Stimulated activated CD4-positive, alpha-beta T cell treated with anti-CD3 and anti-CD28 coated beads, Interleukin-12 subunit alpha, Interleukin-12 subunit beta, amount 100 ng/mL, for 48 hours (primary cell): ENCODE results near the gene TAF4B.
"Not testable (repeated sequence)": the region's sequence is repeated elsewhere in the genome, so short reads cannot be mapped to it uniquely, and the experiment has no call there.

ENCODE experiments used
- DNase-seq, 3 donors: peaks; one replicate each; pipeline ENCODE4 v3.0.0-alpha.2; 2020; ENCODE audit warnings: low read depth in 2 of 3, low spot score in 1 of 3

Gene TAF4B

GRCh38 chr18:26233208-26233607, 7.0 kb downstream of the TAF4B start:
- no peak for DNase-seq

- not testable (repeated sequence) for DNase-seq
Measured at GRCh38 chr18:26237363-26237762, 11.1 kb downstream of the TAF4B start.

- not testable (repeated sequence) for DNase-seq
Measured at GRCh38 chr18:26238718-26239117, 12.5 kb downstream of the TAF4B start.

GRCh38 chr18:26242392-26242791, 16.1 kb downstream of the TAF4B start:
- DNase-seq, result not testable (repeated sequence)

GRCh38 chr18:26245434-26245833, 19.2 kb downstream of the TAF4B start:
- DNase-seq, result not testable (repeated sequence)

GRCh38 chr18:26252411-26252810, 26.2 kb downstream of the TAF4B start:
- no peak for DNase-seq

- DNase-seq, result not testable (repeated sequence)
Measured at GRCh38 chr18:26254808-26255207, 28.6 kb downstream of the TAF4B start.

GRCh38 chr18:26255695-26256622, 29.7 kb downstream of the TAF4B start:
- DNase-seq, result no peak

GRCh38 chr18:26258711-26259110, 32.5 kb downstream of the TAF4B start:
- DNase-seq, result no peak

GRCh38 chr18:26259416-26259815, 33.2 kb downstream of the TAF4B start:
- DNase-seq, result not testable (repeated sequence)

- DNase-seq, result no peak
Measured at GRCh38 chr18:26262156-26262555, 35.9 kb downstream of the TAF4B start.

GRCh38 chr18:26267357-26267930, 41.2 kb downstream of the TAF4B start:
- DNase-seq, result no peak

- no peak for DNase-seq
Measured at GRCh38 chr18:26268454-26268853, 42.2 kb downstream of the TAF4B start.

GRCh38 chr18:26271917-26272549, 45.8 kb downstream of the TAF4B start:
- no peak for DNase-seq

- DNase-seq, result no peak
Measured at GRCh38 chr18:26277374-26277773, 51.1 kb downstream of the TAF4B start.

- DNase-seq, result no peak
Measured at GRCh38 chr18:26279428-26279827, 53.2 kb downstream of the TAF4B start.

- DNase-seq, result no peak
Measured at GRCh38 chr18:26286008-26286407, 59.8 kb downstream of the TAF4B start.

GRCh38 chr18:26287644-26288043, 61.4 kb downstream of the TAF4B start:
- no peak for DNase-seq

GRCh38 chr18:26290385-26290784, 64.1 kb downstream of the TAF4B start:
- DNase-seq, result no peak

- no peak for DNase-seq
Measured at GRCh38 chr18:26293982-26294381, 67.7 kb downstream of the TAF4B start.

GRCh38 chr18:26298107-26298506, 71.9 kb downstream of the TAF4B start:
- no peak for DNase-seq

- DNase-seq, result no peak
Measured at GRCh38 chr18:26301681-26302080, 75.4 kb downstream of the TAF4B start.
